Keratinocyte (primary cell): ENCODE results near the gene LARGE1. TPM values are rescaled to one million over a fixed set of nuclear protein-coding genes. Genes with fewer than 3 reads are reported as not detected.

Experiments used
- DNase-seq: peaks from one replicate; pipeline ENCODE4 v3.0.0-alpha.2; 2011; ENCODE audit warnings: low read depth, missing footprints, low spot score
- FAIRE-seq: peaks from 2 replicates; lab custom pipeline; 2011; peaks lifted over from hg19 to GRCh38; lab: Jason Lieb, UNC
- H2AFZ ChIP-seq: 2 replicates; pipeline ENCODE4 v1.6.0; 2012; ENCODE audit warnings: low read length, control low read depth, inconsistent platforms; ENCODE audit not compliant: control insufficient read depth
- H3K27ac ChIP-seq: 2 replicates; pipeline ENCODE4 v1.5.1; 2011; ENCODE audit warnings: low read length; ENCODE audit not compliant: control insufficient read depth, insufficient read depth
- H3K27me3 ChIP-seq: 3 replicates; pipeline ENCODE4 v1.6.0; 2011; ENCODE audit warnings: low read length; ENCODE audit not compliant: control insufficient read depth, insufficient read depth; ENCODE audit errors: extremely low read depth
- H3K36me3 ChIP-seq, 2 experiments: 2 replicates in 1 of 2; 3 replicates in 1 of 2; pipeline ENCODE4 v1.5.1; 2011; ENCODE audit warnings: low read length in 2 of 2, mild to moderate bottlenecking in 1 of 2; ENCODE audit not compliant: control insufficient read depth in 2 of 2, insufficient read depth in 2 of 2; ENCODE audit errors: extremely low read depth in 1 of 2
- H3K4me1 ChIP-seq: 3 replicates; pipeline ENCODE4 v1.5.1; 2011; ENCODE audit warnings: low read length; ENCODE audit not compliant: control insufficient read depth, insufficient read depth; ENCODE audit errors: extremely low read depth
- H3K4me2 ChIP-seq: 3 replicates; pipeline ENCODE4 v1.6.0; 2011; ENCODE audit warnings: low read depth, low read length; ENCODE audit not compliant: control insufficient read depth, insufficient read depth; ENCODE audit errors: extremely low read depth
- H3K4me3 ChIP-seq, 3 experiments: fragments of 200-600 bp in 1 of 3; sonication (generic) in 1 of 3; 2 replicates in 2 of 3; 3 replicates in 1 of 3; pipeline ENCODE4 v1.5.1; 2011 to 2016; ENCODE audit warnings: low read length in 3 of 3, mild to moderate bottlenecking in 3 of 3, control low read depth in 2 of 3, inconsistent platforms in 1 of 3, low read depth in 1 of 3, mixed read lengths in 1 of 3, mixed run types in 1 of 3, moderate library complexity in 1 of 3; ENCODE audit not compliant: control insufficient read depth in 2 of 3, insufficient read depth in 2 of 3; ENCODE audit errors: extremely low read depth in 1 of 3
- H3K79me2 ChIP-seq: 2 replicates; pipeline ENCODE4 v1.6.0; 2012; ENCODE audit warnings: low read length; ENCODE audit not compliant: control insufficient read depth, insufficient read depth
- H3K9ac ChIP-seq: 3 replicates; pipeline ENCODE4 v1.6.0; 2011; ENCODE audit warnings: low read length; ENCODE audit not compliant: control insufficient read depth, insufficient read depth; ENCODE audit errors: extremely low read depth
- H3K9me1 ChIP-seq: 3 replicates; pipeline ENCODE4 v1.6.0; 2011; ENCODE audit warnings: low read length; ENCODE audit not compliant: control insufficient read depth, insufficient read depth; ENCODE audit errors: extremely low read depth
- H3K9me3 ChIP-seq: 2 replicates; pipeline ENCODE4 v1.5.1; 2012; ENCODE audit warnings: low read depth, low read length; ENCODE audit not compliant: control insufficient read depth
- H4K20me1 ChIP-seq: 3 replicates; pipeline ENCODE4 v1.6.0; 2011; ENCODE audit warnings: low read length; ENCODE audit not compliant: control insufficient read depth, insufficient read depth; ENCODE audit errors: extremely low read depth
- CTCF ChIP-seq, 3 experiments: IDR thresholded peaks in 1 of 3; conservative IDR thresholded peaks in 1 of 3; optimal IDR thresholded peaks in 1 of 3; 2 replicates in 2 of 3; 3 replicates in 1 of 3; pipeline versions ENCODE3 to v1.5.1; 2011; ENCODE audit warnings: low read length in 3 of 3, mild to moderate bottlenecking in 3 of 3, moderate library complexity in 2 of 3, control low read depth in 1 of 3, inconsistent platforms in 1 of 3; ENCODE audit not compliant: insufficient read depth in 2 of 3; ENCODE audit errors: extremely low read depth in 1 of 3
- EZH2 ChIP-seq: IDR thresholded peaks from one replicate; pipeline ENCODE4 v1.6.1; 2012; ENCODE audit warnings: inconsistent platforms, mild to moderate bottlenecking, low read length, moderate library complexity
- dilution Hi-C: fragments of 300-500 bp; cut with MboI; formaldehyde crosslinking; loops from one replicate; pipeline ENCODE4 v1.7.0; 2020; ENCODE audit warnings: low sequenced_read_pairs; ENCODE audit not compliant: extremely low pct_ligation_motif_present
- polyA plus RNA-seq, 5 experiments: library from polyadenylated mRNA; depleted of rRNA in 3 of 5; stranded (reverse) in 3 of 5; stranded (forward) in 1 of 5; unstranded in 1 of 5; fragments of >200 nt; gene quantifications; 1 replicate in 1 of 5; 2 replicates in 3 of 5; 3 replicates in 1 of 5; pipeline versions ENCODE4 v1.2.1 to v1.2.3, GENCODE V29; 2011 to 2012; ENCODE audit warnings: missing spikeins in 2 of 5, low read depth in 1 of 5, low replicate concordance in 1 of 5

Gene LARGE1
- polyA plus RNA-seq, 1 donor (not counting 4 experiments of a cell fraction or from before 2014, with no cell fraction given): 4.5 TPM

GRCh38 chr22:33578752-33579151 lies 341.5 kb downstream of the LARGE1 start:
- no peak overlapping the region for H3K4me2 ChIP-seq
- H3K4me1 ChIP-seq: no peaks in the 10 kb centered on the region
- dilution Hi-C loops: no loop called here
- no peak for FAIRE-seq
- H3K36me3 ChIP-seq: no peaks in the 10 kb centered on the region
- no peaks in the 10 kb centered on the region for H3K27me3 ChIP-seq
- TF ChIP-seq EZH2 (no peak), CTCF (optimal IDR thresholded peaks at IDR 0.05 in 1 of 3, IDR thresholded peaks at IDR 0.05 in 1 of 3, conservative IDR thresholded peaks at IDR 0.05 in 1 of 3; ENCODE audit: extremely low read depth in 1 of 3, insufficient read depth in 2 of 3, low read length in 3 of 3) (no peak)
- DNase-seq: no peak
- H3K9me1 ChIP-seq: no peaks in the 10 kb centered on the region
- H3K27ac ChIP-seq: no peak overlapping the region
- H3K9me3 ChIP-seq: no peaks in the 10 kb centered on the region
- H3K79me2 ChIP-seq: no peaks in the 10 kb centered on the region
- no peak overlapping the region for H2AFZ ChIP-seq
- H3K4me3 ChIP-seq: no peak overlapping the region
- no peaks in the 10 kb centered on the region for H4K20me1 ChIP-seq
- H3K9ac ChIP-seq: no peak overlapping the region

- no peaks in the 10 kb centered on the region for H3K9me3 ChIP-seq
- no peaks in the 10 kb centered on the region for H4K20me1 ChIP-seq
- H3K4me1 ChIP-seq: no peaks in the 10 kb centered on the region
- H3K79me2 ChIP-seq: no peaks in the 10 kb centered on the region
- no peak overlapping the region for H3K9ac ChIP-seq
- H3K27ac ChIP-seq: no peak overlapping the region
- H3K9me1 ChIP-seq: no peaks in the 10 kb centered on the region
- no peak for FAIRE-seq
- TF ChIP-seq CTCF (optimal IDR thresholded peaks at IDR 0.05 in 1 of 3, IDR thresholded peaks at IDR 0.05 in 1 of 3, conservative IDR thresholded peaks at IDR 0.05 in 1 of 3; ENCODE audit: extremely low read depth in 1 of 3, insufficient read depth in 2 of 3, low read length in 3 of 3): no peak
- TF ChIP-seq EZH2: no peak
- no peaks in the 10 kb centered on the region for H3K27me3 ChIP-seq
- H3K36me3 ChIP-seq: no peaks in the 10 kb centered on the region
- no peak overlapping the region for H3K4me3 ChIP-seq
- no peak overlapping the region for H2AFZ ChIP-seq
- DNase-seq: no peak
- dilution Hi-C loops: no loop called here
- H3K4me2 ChIP-seq: no peak overlapping the region
These were observed 342.3 kb downstream of the LARGE1 start for GRCh38 chr22:33577862-33578411.
